ENCODE data around the gene MARCHF11. TPM values are rescaled to one million over a fixed set of nuclear protein-coding genes. Genes with fewer than 3 reads are reported as not detected.

The MARCHF11 gene
- polyA plus RNA-seq, 3 donors = not detected

DNA sequence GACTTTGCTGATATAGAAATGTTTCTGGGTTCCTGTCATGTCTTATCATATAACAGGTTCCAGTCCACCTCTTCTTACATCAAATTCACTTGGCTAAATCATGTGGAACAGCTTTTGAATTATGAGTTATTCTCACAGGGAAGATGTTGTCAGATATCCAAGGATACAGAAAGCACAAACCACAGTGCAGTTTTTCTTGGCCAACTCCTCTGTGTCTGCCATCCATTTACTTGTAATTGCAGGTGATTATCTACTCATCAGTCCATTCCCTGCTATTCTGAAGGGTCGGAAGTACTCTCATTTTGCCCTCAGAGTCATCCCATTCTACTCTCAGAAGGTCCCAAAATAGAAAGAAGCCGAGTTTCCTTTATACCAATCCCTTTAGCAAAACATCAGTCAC is 10.0 kb downstream of the MARCHF11 start:
- WGBS (ENCODE audit: insufficient coverage) = no CpG with 5 or more reads among the region's 2 CpGs
- H3K27ac ChIP-seq (ENCODE audit: low read depth in 1 of 2, low read length in 2 of 2) = no peak overlapping the region

DNA sequence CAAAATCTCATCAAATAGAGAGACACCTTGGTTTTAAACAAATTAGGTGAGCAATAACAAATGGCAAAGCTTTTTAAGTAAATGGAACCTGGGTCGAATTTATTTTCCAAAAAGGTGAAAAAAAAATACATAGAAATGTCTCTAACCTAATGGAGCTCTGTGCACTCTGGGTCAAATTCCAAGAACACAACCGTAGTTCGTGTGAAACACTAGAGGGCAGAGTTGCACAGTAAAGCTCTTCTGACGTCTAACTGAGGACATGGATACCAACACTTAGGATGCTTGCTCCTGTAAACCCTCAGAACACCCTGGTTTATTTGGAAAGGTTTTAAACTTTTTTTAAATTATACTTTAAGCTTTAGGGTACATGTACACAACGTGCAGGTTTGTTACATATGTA is 18.9 kb downstream of the MARCHF11 start:
- no peaks in the 10 kb centered on the region for H3K36me3 ChIP-seq (replicated peaks in 1 of 2; ENCODE audit: control insufficient read depth in 1 of 2, insufficient read depth in 2 of 2, low read length in 2 of 2)
- no peaks in the 10 kb centered on the region for H3K9me3 ChIP-seq (replicated peaks in 1 of 2; ENCODE audit: control insufficient read depth in 1 of 2, insufficient read depth in 1 of 2, low read length in 2 of 2)
- H2AFZ ChIP-seq (ENCODE audit: insufficient read depth, low read depth, low read length, poor library complexity, severe bottlenecking) = no peak overlapping the region
- TF ChIP-seq, protein P1, sequence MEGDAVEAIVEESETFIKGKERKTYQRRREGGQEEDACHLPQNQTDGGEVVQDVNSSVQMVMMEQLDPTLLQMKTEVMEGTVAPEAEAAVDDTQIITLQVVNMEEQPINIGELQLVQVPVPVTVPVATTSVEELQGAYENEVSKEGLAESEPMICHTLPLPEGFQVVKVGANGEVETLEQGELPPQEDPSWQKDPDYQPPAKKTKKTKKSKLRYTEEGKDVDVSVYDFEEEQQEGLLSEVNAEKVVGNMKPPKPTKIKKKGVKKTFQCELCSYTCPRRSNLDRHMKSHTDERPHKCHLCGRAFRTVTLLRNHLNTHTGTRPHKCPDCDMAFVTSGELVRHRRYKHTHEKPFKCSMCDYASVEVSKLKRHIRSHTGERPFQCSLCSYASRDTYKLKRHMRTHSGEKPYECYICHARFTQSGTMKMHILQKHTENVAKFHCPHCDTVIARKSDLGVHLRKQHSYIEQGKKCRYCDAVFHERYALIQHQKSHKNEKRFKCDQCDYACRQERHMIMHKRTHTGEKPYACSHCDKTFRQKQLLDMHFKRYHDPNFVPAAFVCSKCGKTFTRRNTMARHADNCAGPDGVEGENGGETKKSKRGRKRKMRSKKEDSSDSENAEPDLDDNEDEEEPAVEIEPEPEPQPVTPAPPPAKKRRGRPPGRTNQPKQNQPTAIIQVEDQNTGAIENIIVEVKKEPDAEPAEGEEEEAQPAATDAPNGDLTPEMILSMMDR (IDR thresholded peaks at IDR 0.05) = peak; percentile 33
- Mint-ChIP-seq H3K9me3 (no peaks in the 10 kb centered on the region), H3K36me3 (no peaks in the 10 kb centered on the region), H3K27ac (no peak overlapping the region), H3K4me3 (no peak overlapping the region), H3K27me3 (ENCODE audit: low read depth in 3 of 3) (peaks cover 0 to 2% (median 0%) of the 10 kb centered on the region in 3 donors), H3K4me1 (no peaks in the 10 kb centered on the region)
- no peak overlapping the region for H3K9ac ChIP-seq (ENCODE audit: insufficient read depth, low read length, poor library complexity, severe bottlenecking)
- no peak overlapping the region for H3K27ac ChIP-seq (ENCODE audit: low read depth in 1 of 2, low read length in 2 of 2)
- no peaks in the 10 kb centered on the region for H4K20me1 ChIP-seq (ENCODE audit: insufficient read depth, low read length)
- H3K4me2 ChIP-seq (replicated peaks; ENCODE audit: extremely low read depth, low read length, poor library complexity, severe bottlenecking) = no peak overlapping the region
- H3K79me2 ChIP-seq (ENCODE audit: insufficient read depth, low read length) = no peaks in the 10 kb centered on the region
- no peaks in the 10 kb centered on the region for H3K27me3 ChIP-seq (ENCODE audit: control insufficient read depth in 2 of 2, insufficient read depth in 2 of 2, low read length in 2 of 2)
- H3K4me1 ChIP-seq (ENCODE audit: control insufficient read depth in 1 of 2, insufficient read depth in 2 of 2, low read length in 2 of 2) = no peaks in the 10 kb centered on the region
- no peak overlapping the region for H3K4me3 ChIP-seq (replicated peaks in 1 of 3; ENCODE audit: low read depth in 2 of 3, low read length in 3 of 3)
- WGBS (ENCODE audit: insufficient coverage) = 0% methylated on average over 4 of the region's 5 CpGs
- intact Hi-C loops (cut with micrococcal nuclease) = no loop called here
- no peak for DNase-seq

More for the DNA sequence above, 10.0 kb downstream of the MARCHF11 start:
- TF ChIP-seq, protein P1 (IDR thresholded peaks at IDR 0.05) = no peak
- no peak overlapping the region for H3K27ac Mint-ChIP-seq
- H3K4me3 Mint-ChIP-seq = no peak overlapping the region
- Histone ChIP-seq H3K4me1 (ENCODE audit: control insufficient read depth in 1 of 2, insufficient read depth in 2 of 2, low read length in 2 of 2) (no peaks in the 10 kb centered on the region), H4K20me1 (ENCODE audit: insufficient read depth, low read length) (no peaks in the 10 kb centered on the region), H3K9me3 (replicated peaks in 1 of 2; ENCODE audit: control insufficient read depth in 1 of 2, insufficient read depth in 1 of 2, low read length in 2 of 2) (no peaks in the 10 kb centered on the region), H3K9ac (ENCODE audit: insufficient read depth, low read length, poor library complexity, severe bottlenecking) (no peak overlapping the region), H3K36me3 (replicated peaks in 1 of 2; ENCODE audit: control insufficient read depth in 1 of 2, insufficient read depth in 2 of 2, low read length in 2 of 2) (no peaks in the 10 kb centered on the region), H3K4me3 (replicated peaks in 1 of 3; ENCODE audit: low read depth in 2 of 3, low read length in 3 of 3) (no peak overlapping the region), H3K79me2 (ENCODE audit: insufficient read depth, low read length) (no peaks in the 10 kb centered on the region), H3K4me2 (replicated peaks; ENCODE audit: extremely low read depth, low read length, poor library complexity, severe bottlenecking) (no peak overlapping the region), H2AFZ (ENCODE audit: insufficient read depth, low read depth, low read length, poor library complexity, severe bottlenecking) (no peak overlapping the region), H3K27me3 (ENCODE audit: control insufficient read depth in 2 of 2, insufficient read depth in 2 of 2, low read length in 2 of 2) (no peaks in the 10 kb centered on the region)
- no peak for DNase-seq
- H3K27me3 Mint-ChIP-seq (ENCODE audit: low read depth in 3 of 3) = no peaks in the 10 kb centered on the region
- no peaks in the 10 kb centered on the region for H3K36me3 Mint-ChIP-seq
- intact Hi-C loops (cut with micrococcal nuclease) = no loop called here
- H3K4me1 Mint-ChIP-seq = no peaks in the 10 kb centered on the region
- H3K9me3 Mint-ChIP-seq = peaks cover 0 to 2% (median 0%) of the 10 kb centered on the region in 7 donors
